GM18498 (cell line): ENCODE data around the gene KIF3A.

Experiments
- ATAC-seq: cut with Tn5 transposase; IDR thresholded peaks from one replicate; pipeline ENCODE4 v1.9.1; 2021; ENCODE audit warnings: mild to moderate bottlenecking, moderate library complexity; ENCODE audit not compliant: unreplicated experiment

KIF3A gene

DNA sequence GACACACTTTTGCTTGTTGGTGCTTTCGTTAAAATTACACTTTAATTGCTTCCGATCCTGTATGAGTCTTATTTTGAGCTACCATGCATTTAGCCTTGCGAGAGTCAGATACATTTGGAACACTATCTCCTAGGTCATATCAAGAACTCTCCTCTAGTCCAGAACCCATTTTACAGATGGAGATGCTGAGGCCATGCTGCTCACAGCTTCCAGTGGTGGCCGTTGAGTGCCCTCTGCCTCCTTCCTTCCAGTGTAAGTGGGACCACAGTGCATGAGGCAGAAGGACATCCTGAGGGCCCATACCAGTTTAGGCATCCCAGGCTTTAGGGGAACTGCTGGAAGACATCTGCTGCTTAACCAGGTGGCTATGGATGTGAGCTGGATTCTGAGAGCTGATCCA is 16.8 kb upstream of the KIF3A start:
- no peak for ATAC-seq

DNA sequence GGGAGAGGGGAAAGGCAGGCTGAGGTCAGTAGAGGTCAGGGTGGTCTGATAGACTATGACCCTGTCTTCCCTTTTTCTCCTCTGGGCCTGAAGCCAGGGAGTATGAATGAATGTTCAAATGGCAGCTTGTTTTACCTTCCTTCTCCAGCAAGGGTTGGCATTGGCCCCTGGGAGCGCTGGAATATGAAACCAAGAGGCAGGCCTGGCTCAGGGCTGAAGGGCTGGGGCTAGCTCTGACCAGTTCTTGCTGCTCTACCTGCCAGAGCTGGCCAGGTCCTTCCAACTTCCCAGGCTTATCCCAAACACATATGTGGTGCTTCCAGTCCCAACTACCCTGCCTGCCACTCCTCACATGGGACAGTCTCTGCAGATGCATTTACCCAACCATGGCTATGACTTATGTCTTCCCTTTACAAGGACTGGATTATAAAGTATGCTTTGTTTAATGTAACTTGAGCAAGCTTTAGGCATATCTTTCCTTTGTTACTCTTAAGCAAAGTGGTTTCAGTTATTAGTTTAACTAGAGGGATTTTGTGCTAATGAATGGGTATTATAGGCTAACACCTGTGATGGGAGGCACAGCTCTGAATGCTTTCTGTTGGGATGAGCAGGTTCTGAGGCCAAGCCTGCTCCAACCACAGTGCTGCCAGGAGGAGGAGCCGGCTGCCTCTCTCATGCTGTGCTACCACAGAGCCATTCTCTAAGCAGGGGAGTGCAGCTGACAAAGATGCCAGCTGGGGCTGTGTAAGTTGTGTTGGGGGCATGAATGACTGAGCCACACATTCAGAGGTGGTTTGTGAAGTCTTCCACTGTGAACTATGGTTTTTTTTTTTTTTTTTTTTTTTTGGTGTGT is 16.0 kb upstream of the KIF3A start:
- no peak for ATAC-seq

GRCh38 chr5:132752581-132753125 is 15.3 kb upstream of the KIF3A start:
- no peak for ATAC-seq

DNA sequence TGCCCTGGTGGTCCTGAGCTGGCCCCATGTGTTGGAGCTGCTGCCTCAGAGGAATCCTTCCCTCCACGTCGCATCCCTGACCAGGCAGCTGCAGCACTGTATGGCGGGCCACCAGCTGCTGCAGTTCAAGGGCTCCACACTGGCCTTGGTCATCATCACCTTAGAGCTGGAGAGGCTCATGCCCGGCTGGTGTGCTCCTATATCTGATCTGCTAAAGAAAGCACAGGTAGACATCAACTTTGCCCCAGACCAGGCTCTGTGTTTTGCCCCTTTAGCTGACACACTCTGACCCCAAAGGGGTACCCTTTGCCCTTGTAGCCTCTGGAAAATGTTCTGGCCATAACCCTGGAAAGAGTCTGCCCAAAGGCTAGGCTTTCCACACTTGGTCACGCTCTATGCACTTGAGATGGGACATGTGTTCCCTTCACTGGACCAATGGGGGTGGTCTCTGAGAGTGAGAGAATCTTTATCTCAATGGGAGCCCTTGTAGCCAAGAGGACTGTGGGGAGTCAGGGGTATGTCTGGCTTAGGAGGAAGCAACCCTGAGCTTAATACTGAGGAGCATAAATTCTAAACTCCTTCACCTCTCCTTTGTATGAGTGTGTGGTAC is 14.7 kb upstream of the KIF3A start:
- ATAC-seq, result no peak

GRCh38 chr5:132751444-132751843 is 14.1 kb upstream of the KIF3A start:
- ATAC-seq, result peak; percentile 46

GRCh38 chr5:132750471-132751230 is 13.3 kb upstream of the KIF3A start:
- peak; percentile 37 for ATAC-seq

GRCh38 chr5:132749506-132749905 is 12.2 kb upstream of the KIF3A start:
- no peak for ATAC-seq

DNA sequence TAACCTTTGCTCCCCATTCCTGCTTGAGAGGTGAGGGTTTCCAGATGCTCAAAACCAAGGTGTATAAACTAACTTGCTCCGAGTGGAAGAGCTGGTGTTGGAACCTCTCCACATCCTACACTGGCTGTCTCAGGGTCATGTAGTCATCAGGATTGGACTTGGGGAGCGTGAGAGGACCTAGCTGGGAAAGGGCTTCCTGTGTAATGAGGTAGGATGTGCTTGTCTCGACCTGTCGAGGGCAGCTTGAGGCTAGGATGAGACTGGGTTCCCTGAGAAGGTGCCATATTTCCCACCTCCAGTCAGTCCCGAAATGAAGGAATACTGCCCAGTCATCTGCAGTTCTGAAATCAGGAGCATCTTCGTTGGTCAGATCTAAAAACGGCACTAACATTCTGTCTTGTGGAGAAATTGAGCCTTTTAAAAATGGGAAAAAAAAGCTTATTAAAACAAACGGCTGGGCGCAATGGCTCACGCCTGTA is 11.2 kb upstream of the KIF3A start:
- no peak for ATAC-seq

DNA sequence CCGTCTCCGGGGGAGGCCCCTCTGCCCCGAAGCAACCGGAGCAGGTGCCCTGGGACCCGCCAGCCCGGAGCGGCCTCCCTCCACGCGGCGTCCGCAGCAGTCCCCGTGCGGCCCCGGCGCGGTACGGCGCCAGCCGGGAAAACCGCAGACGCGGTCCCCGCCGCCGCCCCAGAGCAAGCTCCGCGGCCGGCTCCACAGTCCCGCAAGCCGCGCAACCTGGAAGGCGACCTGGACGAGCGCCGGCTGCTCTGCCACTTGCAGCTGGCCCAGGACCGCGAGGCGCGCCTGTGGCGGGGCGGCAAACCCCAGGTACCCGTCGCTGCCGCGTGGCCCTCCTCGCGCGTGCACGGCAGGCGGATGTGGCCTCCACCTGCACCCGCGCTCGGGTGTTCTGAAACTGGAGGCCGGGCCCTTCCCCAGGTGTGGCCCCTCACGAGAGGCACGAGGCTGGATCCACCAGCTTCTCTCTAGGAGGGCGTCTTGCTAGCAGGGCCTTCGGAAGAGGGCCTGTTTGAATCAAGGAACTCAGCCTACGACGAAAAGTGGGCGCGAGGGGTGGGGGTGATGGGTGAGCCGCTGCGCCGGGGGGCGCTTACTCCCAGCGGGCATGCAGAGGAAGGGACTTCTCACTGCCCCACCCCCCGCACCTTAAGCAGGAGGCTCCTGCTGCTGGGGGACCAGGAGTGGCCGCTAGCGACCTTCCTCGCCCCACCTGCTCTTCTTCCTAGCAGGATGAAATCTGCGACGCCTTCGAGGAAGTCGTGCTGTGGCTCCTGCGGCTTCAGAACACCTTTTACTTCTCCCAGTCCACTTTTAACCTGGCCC is 10.5 kb upstream of the KIF3A start:
- peak; percentile 2 for ATAC-seq

DNA sequence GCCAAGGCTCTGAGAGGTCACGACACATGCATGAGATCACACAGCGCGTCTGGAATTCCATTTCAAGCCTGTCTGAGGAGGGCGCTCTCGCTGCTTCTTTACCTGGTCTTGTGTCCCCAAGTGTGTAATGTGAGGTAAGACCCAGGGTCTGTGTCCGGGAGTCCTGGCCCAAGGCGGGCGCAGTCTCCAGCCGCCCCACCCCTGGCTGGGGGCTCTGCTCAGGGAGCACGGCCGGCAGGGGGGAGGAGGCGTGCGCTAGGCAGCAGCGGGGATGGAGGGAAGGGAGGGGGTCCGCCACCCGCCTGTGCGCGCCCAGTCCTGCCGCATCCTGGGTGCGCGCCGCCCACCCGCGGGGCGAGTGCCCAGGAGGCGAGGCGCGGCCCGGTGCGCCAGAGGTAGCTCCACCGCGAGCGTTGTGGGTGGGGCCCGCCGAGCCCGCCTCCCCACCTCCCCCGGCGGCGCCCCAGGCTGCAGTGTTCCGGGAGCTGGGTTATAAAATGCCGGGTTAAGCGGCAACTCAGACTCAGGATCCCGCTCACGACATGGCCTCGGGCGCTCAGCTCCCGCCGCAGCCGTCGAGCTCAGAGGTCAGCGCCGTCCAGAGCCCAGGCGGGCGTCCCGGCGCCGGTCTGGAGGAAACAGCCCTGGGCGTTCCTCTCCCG is 9.7 kb upstream of the KIF3A start, which contains the start of gene CCNI2:
Gene CCNI2 (plus strand): TSS at position 473 of the 662 bp plus-strand sequence. CDS start 70 bp downstream, at position 543.
- peak; percentile 42 for ATAC-seq

DNA sequence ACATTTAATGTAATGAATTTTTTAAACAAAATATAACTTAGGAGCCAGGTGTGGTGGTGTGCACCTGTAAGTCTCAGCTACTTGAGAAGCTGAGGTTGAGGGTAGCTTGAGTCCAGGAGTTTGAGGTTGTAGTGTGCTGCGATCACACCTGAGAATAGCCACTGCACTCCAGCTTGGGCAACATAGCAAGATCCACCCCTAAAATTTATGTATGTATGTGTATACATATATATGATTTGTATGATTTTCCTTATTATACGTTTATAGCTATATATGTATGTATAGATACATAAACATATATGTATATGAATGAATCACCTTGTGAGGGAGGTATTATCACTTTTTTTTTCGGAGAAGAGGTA is 9.2 kb upstream of the KIF3A start:
- ATAC-seq, result no peak

- ATAC-seq, result no peak
Measured at GRCh38 chr5:132744659-132745058, 7.3 kb upstream of the KIF3A start.

- ATAC-seq, result no peak
Measured at GRCh38 chr5:132742626-132743025, 5.3 kb upstream of the KIF3A start.

GRCh38 chr5:132742158-132742557 is 4.8 kb upstream of the KIF3A start:
- ATAC-seq, result no peak

DNA sequence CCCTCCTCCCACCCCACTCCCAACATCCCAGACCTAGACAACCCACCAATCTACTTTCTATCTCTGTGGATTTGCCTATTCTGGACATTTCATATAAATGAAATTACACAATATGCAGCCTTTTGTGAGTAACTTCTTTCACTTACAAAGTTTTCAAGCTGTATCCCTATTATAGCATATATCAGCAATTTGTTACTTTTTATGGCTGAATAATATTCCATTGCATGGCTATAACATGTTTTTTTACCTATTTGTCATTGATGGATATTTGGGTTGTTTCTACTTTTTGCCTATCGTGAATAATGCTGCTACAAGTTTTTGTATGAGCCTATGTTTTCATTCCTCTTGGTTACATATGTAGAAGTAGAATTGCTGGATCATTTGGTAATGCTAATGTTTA is 1.9 kb upstream of the KIF3A start:
- no peak for ATAC-seq

DNA sequence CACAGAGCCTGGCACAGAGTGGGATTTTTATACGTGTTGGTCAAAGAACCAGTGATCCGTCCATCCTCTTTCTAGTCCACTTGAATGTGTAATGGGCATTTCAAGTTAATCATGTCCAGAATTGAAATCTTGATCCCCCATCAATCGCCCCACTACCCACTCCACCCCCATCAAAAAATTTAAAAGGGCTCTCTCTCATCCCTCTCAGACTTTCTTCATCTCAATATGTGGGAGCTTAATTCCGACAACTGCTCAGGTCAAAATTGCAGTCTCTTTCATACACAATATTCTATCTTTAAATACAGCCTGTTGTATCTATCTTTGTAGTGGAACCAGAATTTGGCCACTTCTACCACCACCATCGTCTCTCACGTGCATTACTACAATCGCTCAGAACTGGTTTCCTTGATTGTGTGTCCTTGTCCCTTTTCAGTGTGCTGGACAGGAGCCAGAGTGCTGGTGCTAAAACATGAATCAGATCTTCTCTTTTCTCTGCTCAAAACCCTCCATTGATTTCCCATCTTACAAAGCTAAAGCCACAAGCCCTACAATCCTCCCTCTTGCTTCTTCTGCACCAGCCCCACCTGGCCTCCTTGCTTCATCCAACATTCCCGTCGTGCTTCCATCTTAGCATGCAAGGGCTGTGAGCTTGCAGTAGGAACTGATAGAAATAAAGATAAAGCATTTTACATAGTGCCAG is 786 bp upstream of the KIF3A start:
- no peak for ATAC-seq

DNA sequence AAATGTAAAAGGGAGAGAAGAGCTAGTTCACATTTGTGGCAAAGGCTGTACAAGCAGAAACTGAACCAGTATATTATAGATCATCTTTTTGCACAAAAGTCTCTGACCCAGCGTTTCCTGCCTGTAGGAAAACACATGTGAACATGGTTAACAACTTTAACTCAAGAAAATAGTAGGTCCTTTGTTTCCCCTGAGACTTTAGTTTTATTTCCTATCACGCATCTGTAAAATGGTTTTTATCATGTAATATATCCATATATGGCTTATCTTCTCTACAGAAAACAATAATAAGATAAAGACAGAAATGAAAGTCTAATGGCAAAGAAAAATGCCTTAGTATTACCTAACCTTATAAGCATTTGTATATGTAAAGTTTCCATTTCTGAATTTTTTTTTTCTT is 2.7 kb downstream of the KIF3A start:
- ATAC-seq, result no peak

GRCh38 chr5:132733499-132734148 is 3.7 kb downstream of the KIF3A start:
- no peak for ATAC-seq

DNA sequence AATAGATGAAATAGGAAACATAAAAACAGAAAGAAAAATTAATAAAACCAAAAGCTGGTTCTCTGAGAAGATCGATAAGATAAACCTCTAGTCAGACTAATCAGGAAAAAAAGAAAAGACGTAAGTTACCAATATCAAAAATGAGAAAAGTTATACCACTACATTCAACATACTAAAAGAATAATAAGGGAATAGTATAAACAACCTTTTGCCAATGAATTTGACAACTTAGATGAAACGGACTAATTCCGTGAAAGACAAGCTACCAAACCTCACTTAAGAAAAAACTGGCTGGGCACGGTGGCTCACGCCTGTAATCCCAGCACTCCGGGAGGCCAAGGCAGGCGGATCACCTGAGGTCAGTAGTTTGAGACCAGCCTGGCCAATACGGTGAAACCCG is 7.5 kb downstream of the KIF3A start:
- ATAC-seq, result no peak
